Choroid plexus epithelial cell (primary cell): ENCODE results near the gene APPL1.
A peak's percentile ranks its signal among the peaks of the same experiment; 100 is the strongest.

ENCODE experiments used
- DNase-seq: peaks from one replicate; pipeline ENCODE4 v3.0.0-alpha.2; 2010; ENCODE audit warnings: low read depth
- H3K4me3 ChIP-seq: 2 replicates; pipeline ENCODE4 v1.5.1; 2011; ENCODE audit warnings: low read depth, mild to moderate bottlenecking, control low read depth, low read length, moderate library complexity
- TF ChIP-seq, protein P1 (sequence below): conservative IDR thresholded peaks from 2 replicates; pipeline ENCODE4 v1.5.1; 2011; ENCODE audit warnings: low read depth, mild to moderate bottlenecking, control low read depth, inconsistent platforms, low read length, moderate library complexity

APPL1 gene

DNA sequence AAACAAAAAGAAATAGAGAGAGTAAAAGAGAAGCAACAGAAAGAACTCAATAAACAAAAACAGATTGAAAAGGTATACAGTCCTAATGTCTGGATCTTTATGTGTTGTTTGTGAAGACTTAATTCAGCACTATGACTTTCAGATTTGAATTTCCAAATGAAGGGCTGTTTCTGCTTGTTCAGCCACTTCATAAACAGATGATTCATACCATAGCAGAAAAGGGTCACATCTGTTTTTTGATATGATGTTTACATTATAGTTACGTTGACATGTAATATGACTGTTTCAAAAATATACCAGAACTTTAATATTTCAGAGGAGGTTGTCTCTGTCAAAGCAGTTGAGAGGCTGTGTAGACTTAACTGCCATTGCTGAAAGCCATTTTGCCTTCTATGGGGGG is 40.9 kb downstream of the APPL1 start:
- peak; percentile 40 for DNase-seq
- no peak overlapping the region for H3K4me3 ChIP-seq
- TF ChIP-seq, protein P1, sequence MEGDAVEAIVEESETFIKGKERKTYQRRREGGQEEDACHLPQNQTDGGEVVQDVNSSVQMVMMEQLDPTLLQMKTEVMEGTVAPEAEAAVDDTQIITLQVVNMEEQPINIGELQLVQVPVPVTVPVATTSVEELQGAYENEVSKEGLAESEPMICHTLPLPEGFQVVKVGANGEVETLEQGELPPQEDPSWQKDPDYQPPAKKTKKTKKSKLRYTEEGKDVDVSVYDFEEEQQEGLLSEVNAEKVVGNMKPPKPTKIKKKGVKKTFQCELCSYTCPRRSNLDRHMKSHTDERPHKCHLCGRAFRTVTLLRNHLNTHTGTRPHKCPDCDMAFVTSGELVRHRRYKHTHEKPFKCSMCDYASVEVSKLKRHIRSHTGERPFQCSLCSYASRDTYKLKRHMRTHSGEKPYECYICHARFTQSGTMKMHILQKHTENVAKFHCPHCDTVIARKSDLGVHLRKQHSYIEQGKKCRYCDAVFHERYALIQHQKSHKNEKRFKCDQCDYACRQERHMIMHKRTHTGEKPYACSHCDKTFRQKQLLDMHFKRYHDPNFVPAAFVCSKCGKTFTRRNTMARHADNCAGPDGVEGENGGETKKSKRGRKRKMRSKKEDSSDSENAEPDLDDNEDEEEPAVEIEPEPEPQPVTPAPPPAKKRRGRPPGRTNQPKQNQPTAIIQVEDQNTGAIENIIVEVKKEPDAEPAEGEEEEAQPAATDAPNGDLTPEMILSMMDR, result no peak

DNA sequence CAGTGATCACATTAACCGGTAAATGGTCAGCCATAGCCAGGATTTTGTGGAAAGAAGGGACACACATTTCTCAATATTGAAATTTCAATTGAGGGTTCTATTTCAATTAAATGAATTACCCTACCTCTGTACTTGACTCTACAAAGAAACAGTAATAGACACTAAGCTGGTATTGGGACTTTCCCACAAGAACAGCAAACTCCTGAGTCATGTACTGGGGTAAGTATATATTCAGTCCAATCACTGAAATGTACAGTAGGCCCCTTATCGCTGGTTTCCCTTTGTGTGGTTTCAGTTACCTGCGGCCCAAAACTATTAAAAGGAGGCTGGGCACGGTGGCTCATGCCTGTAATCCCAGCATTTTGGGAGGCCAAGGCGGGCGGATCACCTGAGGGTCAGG is 47.3 kb downstream of the APPL1 start:
- TF ChIP-seq, protein P1, result no peak
- DNase-seq, result no peak
- H3K4me3 ChIP-seq, result no peak overlapping the region

DNA sequence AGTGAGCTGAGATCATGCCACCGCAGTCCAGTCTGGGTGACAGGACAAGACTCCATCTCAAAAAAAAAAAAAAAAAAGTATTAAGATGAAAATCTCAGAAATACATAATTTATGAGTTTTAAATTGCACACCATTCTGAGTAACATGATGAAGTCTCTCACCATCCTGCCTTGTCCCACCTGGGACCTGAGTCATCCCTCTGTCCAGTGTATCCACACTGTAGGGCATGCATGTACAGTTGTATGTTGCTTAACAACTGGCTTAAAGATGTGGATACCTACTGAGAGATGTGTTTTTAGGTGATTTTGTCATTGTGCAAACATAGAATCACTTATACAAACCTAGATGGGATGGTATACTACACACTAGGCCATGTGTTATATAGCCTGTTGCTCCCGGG is 47.9 kb downstream of the APPL1 start:
- DNase-seq, result no peak
- H3K4me3 ChIP-seq, result no peak overlapping the region
- TF ChIP-seq, protein P1, result no peak

DNA sequence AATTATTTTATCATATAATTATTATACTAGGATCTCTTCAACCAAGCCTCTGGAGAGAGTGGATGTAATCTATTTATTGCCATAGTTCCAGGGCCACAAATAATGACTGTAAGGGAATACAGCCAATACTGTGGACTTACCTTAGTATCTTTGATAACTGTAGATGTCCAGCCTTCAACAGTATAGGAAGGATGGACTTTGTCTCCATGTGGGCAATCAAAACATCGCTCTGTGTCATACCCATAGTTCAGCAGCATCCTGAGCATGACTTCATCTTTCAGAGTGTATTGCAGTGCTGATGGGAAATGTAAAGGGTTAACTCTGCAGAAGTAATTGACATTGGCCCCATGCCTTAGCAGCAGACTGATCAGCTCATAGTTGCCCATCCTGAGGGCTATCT is 50.7 kb downstream of the APPL1 start:
- no peak overlapping the region for H3K4me3 ChIP-seq
- TF ChIP-seq, protein P1, result no peak
- no peak for DNase-seq

DNA sequence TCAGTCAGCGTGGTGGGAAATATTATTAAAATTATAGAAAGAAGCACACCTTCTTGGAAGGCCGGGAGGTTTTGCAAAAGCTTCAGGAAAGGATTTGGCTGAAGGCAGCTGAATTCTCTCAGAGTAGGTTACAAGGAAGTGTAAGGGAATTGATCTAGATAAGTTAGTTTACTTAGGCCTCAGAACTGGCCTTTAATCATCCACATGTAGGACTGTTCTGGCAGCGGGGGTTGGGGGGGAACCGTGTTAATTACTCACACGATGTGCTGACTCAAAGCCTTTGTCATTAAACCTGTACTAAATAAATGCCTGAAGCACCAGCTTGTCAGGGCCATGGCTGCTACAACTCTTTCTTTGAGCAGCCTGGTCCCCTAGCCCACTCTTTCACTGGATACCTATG is 52.2 kb downstream of the APPL1 start:
- H3K4me3 ChIP-seq, result no peak overlapping the region
- DNase-seq, result no peak
- TF ChIP-seq, protein P1, result no peak

DNA sequence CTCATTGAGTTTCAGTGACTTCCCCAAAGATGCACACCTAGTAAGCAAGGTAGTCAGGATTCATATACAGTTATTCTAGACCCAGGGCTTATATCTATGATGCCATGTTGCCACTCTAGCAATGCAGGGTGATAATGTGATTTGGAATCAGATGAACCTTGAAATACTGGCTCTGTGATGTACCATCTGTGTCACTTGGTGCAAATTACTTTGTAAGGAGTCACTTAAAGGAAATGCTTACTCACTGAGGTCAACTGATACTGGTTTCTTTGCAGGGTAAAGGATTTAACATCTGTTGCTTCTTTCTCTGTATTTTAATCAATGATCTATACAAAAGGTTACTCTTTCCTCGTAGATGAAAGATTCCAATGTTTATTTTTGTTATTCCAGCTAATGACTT is 54.2 kb downstream of the APPL1 start:
- no peak for DNase-seq
- H3K4me3 ChIP-seq, result no peak overlapping the region
- TF ChIP-seq, protein P1, result no peak

DNA sequence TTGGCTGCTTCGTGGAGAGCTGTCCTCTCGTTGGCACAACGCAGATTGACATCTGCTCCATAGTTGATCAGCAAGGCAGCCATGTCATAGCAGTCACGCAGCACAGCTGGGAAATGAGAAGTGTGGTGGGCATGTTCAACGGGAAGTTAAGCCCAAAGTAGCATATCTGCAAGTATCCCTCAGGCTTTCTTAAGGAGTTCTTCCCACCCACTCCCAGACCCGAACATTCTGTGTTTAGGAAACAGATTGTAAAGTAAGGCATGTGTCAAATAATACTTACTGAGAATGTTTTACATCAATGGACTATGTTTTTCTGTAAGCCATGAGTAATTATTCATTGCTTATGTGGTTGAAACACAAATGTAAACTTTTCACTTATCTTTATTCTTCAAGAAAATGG is 55.8 kb downstream of the APPL1 start:
- TF ChIP-seq, protein P1, result no peak
- H3K4me3 ChIP-seq, result no peak overlapping the region
- DNase-seq, result no peak
